Immature natural killer cell (primary cell): ENCODE measurements around the gene KCNN3. TPM values are rescaled to one million over a fixed set of nuclear protein-coding genes. Genes with fewer than 3 reads are reported as not detected.

Experiments
- DNase-seq, 3 donors: peaks; one replicate each; pipeline ENCODE4 v3.0.0; 2022; ENCODE audit warnings: mixed read lengths in 1 of 3
- H3K27ac Mint-ChIP-seq, 6 donors: one replicate each; pipeline ENCODE4 v1.8.0; 2020; ENCODE audit warnings: mixed read lengths in 6 of 6, mild to moderate bottlenecking in 5 of 6, inconsistent platforms in 4 of 6, moderate library complexity in 3 of 6
- H3K27me3 Mint-ChIP-seq, 3 donors: one replicate each; pipeline ENCODE4 v1.8.0; 2020 to 2021; ENCODE audit warnings: low read depth in 3 of 3, mild to moderate bottlenecking in 3 of 3, mixed read lengths in 3 of 3, moderate library complexity in 3 of 3, inconsistent platforms in 1 of 3
- H3K36me3 Mint-ChIP-seq, 3 donors: one replicate each; pipeline ENCODE4 v1.8.0; 2020; ENCODE audit warnings: mixed read lengths in 3 of 3, inconsistent platforms in 2 of 3, mild to moderate bottlenecking in 2 of 3
- H3K4me1 Mint-ChIP-seq, 2 donors: one replicate each; pipeline ENCODE4 v1.8.0; 2020; ENCODE audit warnings: inconsistent platforms in 2 of 2, mild to moderate bottlenecking in 2 of 2, mixed read lengths in 2 of 2, moderate library complexity in 1 of 2
- H3K4me3 Mint-ChIP-seq, 5 donors: one replicate each; pipeline ENCODE4 v1.8.0; 2020; ENCODE audit warnings: mild to moderate bottlenecking in 5 of 5, mixed read lengths in 5 of 5, inconsistent platforms in 3 of 5, moderate library complexity in 3 of 5
- H3K9me3 Mint-ChIP-seq, 6 donors: one replicate each; pipeline ENCODE4 v1.8.0; 2020; ENCODE audit warnings: mild to moderate bottlenecking in 6 of 6, mixed read lengths in 6 of 6, inconsistent platforms in 4 of 6, moderate library complexity in 3 of 6
- polyA plus RNA-seq, 3 donors: library from polyadenylated mRNA; unstranded; fragments of 300-500 nt; fragmentation: Illumina TruSeq; gene quantifications; one replicate each; pipeline ENCODE4 v1.2.3, GENCODE V29; 2021

Gene KCNN3
- polyA plus RNA-seq, 3 donors from 2014 or later, result not detected

DNA sequence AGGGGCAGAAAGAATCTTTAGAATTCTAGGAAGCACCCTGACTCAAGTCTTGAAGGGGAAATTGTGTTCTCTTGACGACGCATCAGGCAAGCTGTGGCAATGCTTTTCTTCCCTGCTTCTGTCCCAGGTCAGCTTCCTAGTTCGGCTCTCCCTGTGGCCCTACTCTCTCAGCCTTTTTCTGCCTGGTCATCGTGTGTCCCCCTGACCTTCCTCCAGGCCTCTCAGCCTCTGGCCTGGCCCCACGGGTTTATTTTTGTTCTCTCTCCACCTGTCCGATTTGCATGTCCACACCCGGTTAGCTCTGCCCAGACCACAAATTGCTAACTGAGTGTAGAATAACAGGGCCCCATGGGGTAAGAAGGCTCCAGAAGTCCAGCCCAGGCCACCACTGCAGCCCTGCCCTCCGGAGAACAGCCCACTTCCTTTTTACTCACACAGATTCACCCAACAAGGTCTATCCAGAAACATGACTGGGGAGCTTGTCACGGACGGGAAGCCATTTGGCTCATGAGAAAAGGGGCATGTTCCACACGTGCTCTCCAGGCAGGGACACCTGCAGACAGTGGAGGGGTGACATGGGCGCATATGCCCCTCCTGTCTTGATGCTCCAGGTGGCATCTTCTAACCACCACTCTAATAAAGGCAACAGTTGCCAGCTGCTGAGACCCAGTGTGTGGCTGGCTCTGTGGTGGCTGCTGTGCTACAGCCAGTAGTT is 9.8 kb downstream of the KCNN3 start:
- Mint-ChIP-seq H3K4me3 (no peak overlapping the region), H3K27me3 (peaks cover 0 to 6% (median 5%) of the 10 kb centered on the region in 3 donors), H3K36me3 (no peaks in the 10 kb centered on the region), H3K4me1 (no peaks in the 10 kb centered on the region), H3K27ac (no peak overlapping the region), H3K9me3 (no peaks in the 10 kb centered on the region)
- DNase-seq, result no peak

DNA sequence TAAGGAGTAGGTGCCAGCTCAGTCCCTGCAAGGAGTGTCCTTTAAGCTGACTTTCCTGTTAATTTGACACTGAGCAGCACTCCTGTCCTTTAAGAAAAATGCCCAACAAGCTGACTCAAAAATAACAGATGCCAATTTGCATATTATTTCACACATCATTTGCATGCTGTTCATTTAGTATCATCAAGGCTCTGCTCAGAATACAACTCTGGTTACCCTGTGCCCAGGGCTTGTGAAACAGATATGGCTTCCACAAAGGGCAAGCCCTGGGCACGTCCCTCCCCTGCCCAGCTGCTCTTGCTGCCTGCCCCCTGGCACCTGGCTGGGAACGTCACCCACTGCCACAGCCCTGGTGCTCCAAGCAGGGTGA is 10.3 kb downstream of the KCNN3 start:
- Mint-ChIP-seq H3K36me3 (no peaks in the 10 kb centered on the region), H3K27me3 (peaks cover 0 to 6% (median 5%) of the 10 kb centered on the region in 3 donors), H3K4me1 (no peaks in the 10 kb centered on the region), H3K9me3 (no peaks in the 10 kb centered on the region), H3K4me3 (no peak overlapping the region), H3K27ac (no peak overlapping the region)
- DNase-seq, result no peak

DNA sequence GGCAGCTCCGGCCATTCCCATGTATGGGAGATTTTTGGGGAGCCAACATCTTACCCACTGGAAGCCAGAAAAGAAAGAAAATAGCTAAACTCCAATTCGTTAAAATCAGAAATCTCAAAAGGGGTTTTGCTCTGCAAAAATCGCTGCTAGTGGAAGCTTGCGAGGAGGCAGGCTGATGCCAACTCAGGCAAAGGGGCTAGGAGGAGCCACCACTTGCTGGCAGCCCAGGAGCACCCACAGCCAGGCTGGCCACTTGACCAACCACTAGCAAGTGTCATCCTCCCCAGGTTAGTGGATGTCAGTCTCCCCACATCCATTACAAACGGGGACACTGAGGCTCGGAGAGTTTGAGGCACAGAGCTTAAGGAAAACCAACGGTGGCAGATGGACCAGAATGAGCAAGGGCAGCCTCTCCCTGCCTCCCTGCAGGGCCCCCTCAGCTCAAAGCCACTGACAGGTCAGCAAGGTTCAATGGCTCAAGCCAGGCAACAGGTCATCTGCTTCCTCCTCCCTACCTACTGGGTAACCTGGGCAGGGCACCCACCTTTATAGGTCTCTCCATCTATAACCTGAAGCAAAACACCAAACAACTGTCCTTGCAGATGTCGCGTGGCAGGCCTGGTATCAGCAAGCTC is 10.8 kb downstream of the KCNN3 start:
- H3K4me1 Mint-ChIP-seq, result no peaks in the 10 kb centered on the region
- no peak overlapping the region for H3K27ac Mint-ChIP-seq
- H3K27me3 Mint-ChIP-seq, result peaks cover 0 to 6% (median 5%) of the 10 kb centered on the region in 3 donors
- DNase-seq, result no peak
- no peaks in the 10 kb centered on the region for H3K9me3 Mint-ChIP-seq
- no peaks in the 10 kb centered on the region for H3K36me3 Mint-ChIP-seq
- no peak overlapping the region for H3K4me3 Mint-ChIP-seq

DNA sequence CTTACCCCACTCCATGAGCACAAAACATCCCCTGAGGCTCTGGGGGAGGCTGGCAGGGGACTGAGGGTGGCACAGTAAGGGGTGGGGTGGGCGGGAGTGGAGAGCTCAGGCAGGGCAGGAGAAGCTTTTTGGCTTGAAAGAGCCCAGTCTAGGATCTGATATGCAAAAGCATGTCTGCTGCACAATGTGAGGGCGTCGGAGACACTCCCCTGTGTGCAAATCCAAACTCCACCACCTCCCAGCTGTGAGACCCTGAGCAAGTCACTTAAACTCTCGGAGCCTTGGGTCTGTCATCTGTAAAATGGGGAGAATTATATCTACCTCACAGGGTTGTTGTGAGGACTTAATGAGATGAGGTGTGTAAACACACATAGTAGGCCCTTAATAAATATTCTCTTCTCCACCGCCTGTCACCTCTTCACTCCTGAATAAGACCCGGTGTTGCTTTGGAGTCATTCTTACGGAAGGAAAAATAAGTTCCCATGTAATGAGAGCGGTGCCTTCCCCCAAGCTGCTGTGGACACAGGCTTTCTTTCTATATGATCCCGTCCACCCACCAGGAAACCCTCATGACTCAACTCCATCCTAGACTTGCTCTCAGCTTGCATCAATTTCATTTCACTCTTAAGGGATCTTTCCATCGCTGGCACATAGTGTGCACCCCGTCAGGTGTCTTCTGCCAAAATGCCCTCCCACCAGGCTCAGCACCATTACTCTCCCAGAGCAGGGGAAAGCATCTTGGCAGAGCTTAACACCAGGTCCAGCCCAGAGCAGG is 12.5 kb downstream of the KCNN3 start:
- Mint-ChIP-seq H3K4me1 (no peaks in the 10 kb centered on the region), H3K4me3 (no peak overlapping the region)

DNA sequence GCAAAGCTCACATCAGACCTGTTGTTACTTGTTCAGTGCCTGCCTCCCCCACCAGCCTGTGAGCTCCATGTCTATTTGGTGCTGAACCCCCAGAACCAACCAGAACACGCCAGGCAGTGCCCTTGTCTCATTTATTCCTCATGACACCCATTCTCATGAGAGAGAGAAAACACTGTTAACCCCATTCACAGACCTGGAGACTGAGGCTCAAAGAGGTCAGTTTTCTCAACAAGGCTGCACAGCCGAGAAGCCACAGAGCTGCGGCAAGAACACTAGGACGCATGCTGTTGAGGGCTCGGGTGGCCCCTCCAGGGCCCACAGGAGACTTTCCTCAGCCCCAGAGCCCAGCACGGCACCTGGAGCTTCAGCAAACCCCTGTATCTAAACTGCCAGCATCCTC is 13.1 kb downstream of the KCNN3 start:
- H3K27me3 Mint-ChIP-seq, result peaks cover 0 to 6% (median 5%) of the 10 kb centered on the region in 3 donors

More for the DNA sequence above, 12.5 kb downstream of the KCNN3 start:
- Mint-ChIP-seq H3K27ac (no peak overlapping the region), H3K27me3 (peaks cover 0 to 6% (median 5%) of the 10 kb centered on the region in 3 donors), H3K36me3 (no peaks in the 10 kb centered on the region), H3K9me3 (no peaks in the 10 kb centered on the region)
- no peak for DNase-seq

DNA sequence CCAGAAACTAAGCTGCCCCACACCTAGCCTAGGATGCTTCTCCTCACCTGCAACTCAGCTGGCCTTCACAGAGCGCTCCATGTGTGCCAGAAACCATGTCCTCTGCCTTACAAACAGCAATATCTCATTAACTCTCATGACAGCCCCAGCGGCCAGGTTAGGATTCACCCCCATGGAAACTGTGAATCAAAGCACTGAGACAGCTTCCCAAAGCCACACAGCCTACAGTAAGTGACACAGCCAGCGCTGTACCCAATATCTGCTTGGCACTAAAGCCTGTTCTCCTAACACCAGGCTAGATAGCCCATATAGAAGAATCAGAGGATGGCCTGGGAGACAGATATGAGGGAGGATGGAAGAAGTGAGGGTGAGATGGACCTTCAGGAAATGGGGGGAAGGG is 13.5 kb downstream of the KCNN3 start:
- Mint-ChIP-seq H3K27me3 (peaks cover 0 to 7% (median 3%) of the 10 kb centered on the region in 3 donors), H3K4me1 (no peaks in the 10 kb centered on the region), H3K27ac (no peak overlapping the region), H3K4me3 (no peak overlapping the region), H3K36me3 (no peaks in the 10 kb centered on the region), H3K9me3 (no peaks in the 10 kb centered on the region)
- no peak for DNase-seq

More for the DNA sequence above, 13.1 kb downstream of the KCNN3 start:
- Mint-ChIP-seq H3K4me3 (no peak overlapping the region), H3K36me3 (no peaks in the 10 kb centered on the region), H3K9me3 (no peaks in the 10 kb centered on the region), H3K27ac (no peak overlapping the region), H3K4me1 (no peaks in the 10 kb centered on the region)
- no peak for DNase-seq

DNA sequence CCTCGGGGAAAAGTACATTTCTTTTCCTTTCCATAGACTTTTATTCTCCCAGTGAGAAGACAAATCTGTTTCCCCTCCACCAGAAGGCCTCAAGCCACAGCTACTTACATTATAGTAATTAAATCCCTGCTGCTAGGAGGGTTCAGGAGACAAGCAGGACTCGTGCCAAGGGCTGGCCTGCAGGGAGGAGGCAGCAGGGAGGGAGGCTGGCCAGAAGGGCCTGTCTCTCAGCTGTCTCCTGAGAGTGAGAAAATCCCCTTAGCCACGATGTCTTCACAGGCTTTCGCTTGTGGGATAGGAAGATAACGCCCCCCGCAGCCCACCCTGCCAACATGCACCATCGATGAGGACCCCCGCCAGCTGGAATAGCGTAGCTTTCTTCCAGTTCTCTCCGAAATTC is 14.0 kb downstream of the KCNN3 start:
- H3K27me3 Mint-ChIP-seq, result peaks cover 0 to 7% (median 2%) of the 10 kb centered on the region in 3 donors
- no peaks in the 10 kb centered on the region for H3K9me3 Mint-ChIP-seq
- no peaks in the 10 kb centered on the region for H3K36me3 Mint-ChIP-seq
- H3K4me1 Mint-ChIP-seq, result no peaks in the 10 kb centered on the region
- DNase-seq, result no peak
- H3K4me3 Mint-ChIP-seq, result no peak overlapping the region
- H3K27ac Mint-ChIP-seq, result no peak overlapping the region

DNA sequence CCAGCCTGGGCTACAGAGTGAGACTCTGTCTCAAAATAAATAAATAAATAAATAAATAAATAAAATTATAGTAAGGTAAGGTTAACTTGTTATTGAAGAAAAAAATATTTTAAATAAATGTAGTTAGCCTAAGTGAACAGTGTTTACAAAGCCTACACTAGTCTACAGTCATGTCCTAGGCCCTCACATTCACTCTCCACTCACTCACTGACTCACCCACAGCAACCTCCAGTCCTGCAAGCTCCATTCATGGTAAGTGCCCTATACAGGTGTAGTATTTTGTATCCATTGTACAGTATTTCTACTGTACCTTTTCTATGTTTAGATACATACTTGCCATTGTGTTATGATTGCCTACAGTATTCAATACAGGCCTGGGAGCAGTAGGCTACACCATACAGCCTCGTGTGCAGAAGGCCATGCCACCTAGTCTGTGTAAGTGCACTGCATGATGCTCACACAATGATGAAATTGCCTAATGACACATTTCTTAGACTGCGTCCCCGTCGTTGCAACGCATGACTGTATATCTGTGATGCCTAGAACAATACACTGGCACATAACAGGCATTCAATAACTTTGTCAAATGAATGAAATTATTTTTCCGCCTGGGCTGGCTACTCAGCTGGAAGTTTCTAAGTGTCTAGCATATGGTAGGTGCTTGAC is 14.8 kb downstream of the KCNN3 start:
- Mint-ChIP-seq H3K27me3 (peaks cover 0 to 7% (median 2%) of the 10 kb centered on the region in 3 donors), H3K4me1 (no peaks in the 10 kb centered on the region), H3K4me3 (no peak overlapping the region), H3K36me3 (no peaks in the 10 kb centered on the region), H3K27ac (no peak overlapping the region), H3K9me3 (no peaks in the 10 kb centered on the region)
- DNase-seq, result no peak

DNA sequence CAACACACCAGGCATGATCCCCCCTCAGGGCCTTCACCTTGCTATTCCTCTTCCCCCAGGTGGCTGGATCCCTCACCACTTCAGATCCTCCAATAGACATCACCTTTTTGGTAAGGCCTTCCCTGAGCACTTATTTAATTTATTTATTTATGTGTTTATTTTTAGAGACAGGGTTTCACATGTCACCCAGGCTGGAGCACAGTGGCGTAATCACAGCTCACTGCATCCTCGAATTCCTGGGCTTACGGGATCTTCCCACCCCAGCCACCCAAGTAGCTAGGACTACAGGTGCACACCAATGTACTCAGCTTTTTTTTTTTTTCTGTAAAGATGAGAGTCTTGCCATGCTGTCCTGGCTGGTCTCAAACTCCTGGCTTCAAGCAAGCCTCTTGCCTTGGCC is 17.2 kb downstream of the KCNN3 start:
- Mint-ChIP-seq H3K4me3 (no peak overlapping the region), H3K9me3 (no peaks in the 10 kb centered on the region), H3K27me3 (peaks cover 2 to 7% (median 5%) of the 10 kb centered on the region in 3 donors), H3K4me1 (no peaks in the 10 kb centered on the region), H3K27ac (no peak overlapping the region), H3K36me3 (no peaks in the 10 kb centered on the region)
- DNase-seq, result no peak

DNA sequence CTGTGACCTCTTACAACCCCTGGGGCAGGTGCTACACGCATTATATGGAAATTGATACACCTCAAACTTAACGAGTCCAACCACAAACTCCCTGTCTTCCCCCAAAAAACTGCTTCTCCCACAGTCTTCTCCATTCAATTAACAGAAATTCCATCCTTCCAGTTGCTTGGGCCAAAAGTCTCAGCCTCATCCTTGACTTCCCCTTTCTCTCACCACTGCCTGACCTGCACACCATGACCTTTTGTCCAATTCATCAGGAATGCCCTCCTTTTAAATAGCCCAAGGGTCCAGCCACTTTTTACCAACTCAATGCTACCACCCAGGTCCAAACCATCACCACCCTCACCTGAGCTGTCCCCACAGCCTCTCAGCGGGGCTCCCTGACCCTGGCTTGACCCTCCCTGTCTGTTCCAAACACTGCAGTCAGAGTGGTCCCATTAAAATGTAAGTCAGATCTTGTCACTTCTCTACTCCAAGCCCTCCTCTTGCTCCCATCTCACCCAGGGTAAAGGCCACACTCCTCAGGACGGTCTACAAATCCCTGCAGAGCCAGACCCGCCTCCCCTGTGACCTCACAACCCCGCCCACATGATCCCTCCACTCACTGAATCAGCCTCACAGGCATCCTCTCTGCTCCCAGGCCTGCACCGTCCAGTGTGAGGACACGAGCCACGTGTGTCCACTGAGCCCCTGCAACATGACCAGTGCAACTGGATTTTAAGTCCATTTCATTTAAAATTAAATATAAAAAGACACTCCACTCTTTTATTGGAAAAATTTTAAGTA is 18.5 kb downstream of the KCNN3 start:
- Mint-ChIP-seq H3K4me1 (no peaks in the 10 kb centered on the region), H3K4me3 (no peak overlapping the region), H3K27ac (no peak overlapping the region), H3K27me3 (peaks cover 2 to 7% (median 5%) of the 10 kb centered on the region in 3 donors), H3K9me3 (no peaks in the 10 kb centered on the region), H3K36me3 (no peaks in the 10 kb centered on the region)
- DNase-seq, result no peak

DNA sequence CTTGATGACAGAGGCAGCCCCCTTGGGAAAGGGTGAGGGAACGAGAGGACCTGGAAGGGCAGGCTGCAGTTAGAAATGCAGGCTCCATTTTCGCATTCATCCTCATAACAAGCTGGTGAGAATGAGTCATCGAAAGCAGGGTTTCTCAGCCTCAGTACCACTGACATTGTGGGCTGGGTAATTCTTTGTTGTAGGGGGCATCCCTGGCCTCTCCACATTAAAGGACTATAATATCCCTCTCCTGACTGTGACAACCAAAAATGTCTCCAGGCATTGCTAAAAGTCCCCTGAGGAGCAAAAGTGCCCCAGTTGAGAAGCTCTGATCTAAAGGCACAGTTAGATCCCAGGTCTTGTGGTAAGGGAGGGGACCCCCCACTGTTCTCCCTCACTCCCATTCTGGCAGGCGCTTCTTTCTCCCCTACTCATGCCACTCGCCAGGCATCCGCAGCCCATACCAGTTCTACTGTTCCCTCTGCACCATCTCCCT is 20.4 kb downstream of the KCNN3 start:
- no peaks in the 10 kb centered on the region for H3K36me3 Mint-ChIP-seq
- H3K4me1 Mint-ChIP-seq, result no peaks in the 10 kb centered on the region
- no peak for DNase-seq
- H3K27ac Mint-ChIP-seq, result no peak overlapping the region
- H3K9me3 Mint-ChIP-seq, result no peaks in the 10 kb centered on the region
- H3K4me3 Mint-ChIP-seq, result no peak overlapping the region
- peaks cover 2 to 10% (median 3%) of the 10 kb centered on the region in 3 donors for H3K27me3 Mint-ChIP-seq

DNA sequence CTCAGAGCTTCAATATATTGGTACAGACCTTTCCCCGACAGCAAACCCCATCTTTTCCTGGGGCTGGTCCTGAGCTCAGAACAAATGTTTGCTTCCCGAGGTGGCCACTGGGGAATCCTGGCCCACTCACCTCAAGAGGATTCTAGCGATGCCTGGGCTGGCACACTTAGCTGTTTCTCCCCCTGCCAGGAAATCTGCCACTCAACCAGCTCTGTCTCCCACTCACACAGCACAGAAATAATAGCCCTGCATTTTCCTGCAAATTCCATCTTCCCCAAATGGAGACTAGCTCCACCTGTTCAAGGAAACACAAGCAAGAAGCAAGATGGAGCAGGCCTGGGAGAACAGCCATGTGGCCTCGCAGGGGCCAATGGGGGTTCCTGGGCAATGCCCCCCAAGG is 21.1 kb downstream of the KCNN3 start:
- peaks cover 2 to 10% (median 3%) of the 10 kb centered on the region in 3 donors for H3K27me3 Mint-ChIP-seq
- H3K9me3 Mint-ChIP-seq, result no peaks in the 10 kb centered on the region
- no peak overlapping the region for H3K27ac Mint-ChIP-seq
- no peaks in the 10 kb centered on the region for H3K36me3 Mint-ChIP-seq
- no peaks in the 10 kb centered on the region for H3K4me1 Mint-ChIP-seq
- H3K4me3 Mint-ChIP-seq, result no peak overlapping the region
- DNase-seq, result no peak

DNA sequence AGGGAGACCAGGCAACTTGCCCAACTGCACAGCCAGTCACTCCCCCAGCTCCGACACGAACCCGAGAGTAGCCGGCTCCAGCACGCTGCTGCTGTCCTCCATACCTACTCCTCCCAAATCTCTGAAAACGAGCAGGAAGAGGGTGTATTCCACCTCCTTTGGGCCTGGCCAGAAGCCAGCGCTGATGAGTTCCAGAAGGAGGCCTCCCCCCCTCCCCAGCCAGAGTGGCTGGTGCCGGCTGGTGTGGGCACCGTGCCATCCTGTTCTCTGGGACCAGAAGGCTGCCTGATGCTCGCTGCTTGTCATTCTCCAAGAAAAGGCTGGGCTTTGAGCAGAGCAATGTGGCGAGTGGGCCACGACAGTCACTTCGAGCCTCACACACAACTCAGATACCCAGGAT is 22.2 kb downstream of the KCNN3 start:
- Mint-ChIP-seq H3K27me3 (peaks cover 2 to 13% (median 5%) of the 10 kb centered on the region in 3 donors), H3K4me3 (no peak overlapping the region), H3K27ac (no peak overlapping the region), H3K36me3 (no peaks in the 10 kb centered on the region), H3K4me1 (no peaks in the 10 kb centered on the region), H3K9me3 (no peaks in the 10 kb centered on the region)
- DNase-seq, result no peak
